H1 (cell line): Measurements from ENCODE around the gene ARMC3. TPM values are rescaled to one million over a fixed set of nuclear protein-coding genes. Genes with fewer than 3 reads are reported as not detected.
A peak's percentile ranks its signal among the peaks of the same experiment; 100 is the strongest.

Source experiments
- CTCF ChIA-PET: fragments of 300-600 bp; sonication (Branson Sonifier 250); formaldehyde crosslinking; loops from one replicate; lab custom pipeline; 2021; ENCODE audit not compliant: partially characterized antibody; lab: Charles Lee
- POLR2A ChIA-PET: fragments of 300-600 bp; sonication (Branson Sonifier 250); formaldehyde crosslinking; loops from one replicate; lab custom pipeline; 2021; ENCODE audit warnings: inconsistent platforms; ENCODE audit not compliant: partially characterized antibody; lab: Charles Lee
- DNase-seq, 2 experiments: peaks; one replicate each; pipeline versions ENCODE4 v3.0.0 to v3.0.0-alpha.2; 2010 to 2022; ENCODE audit warnings: low spot score in 2 of 2, low read depth in 1 of 2, mixed read lengths in 1 of 2
- FAIRE-seq: peaks from 2 replicates; lab custom pipeline; 2011; peaks lifted over from hg19 to GRCh38; lab: Jason Lieb, UNC
- H2AFZ ChIP-seq: 2 replicates; pipeline ENCODE4 v1.8.1; 2012; ENCODE audit warnings: low read length, inconsistent platforms
- H2AK5ac ChIP-seq: 2 replicates; pipeline ENCODE4 v1.6.1; 2013; ENCODE audit warnings: low read depth, low read length
- H2BK120ac ChIP-seq: replicated peaks from 2 replicates; pipeline ENCODE3; 2013; ENCODE audit warnings: low read depth, low read length, inconsistent platforms
- H2BK12ac ChIP-seq: 2 replicates; pipeline ENCODE4 v1.6.1; 2013; ENCODE audit warnings: low read depth, low read length
- H2BK15ac ChIP-seq: 2 replicates; pipeline ENCODE4 v1.6.1; 2013; ENCODE audit warnings: low read length
- H2BK20ac ChIP-seq: 2 replicates; pipeline ENCODE4 v1.6.1; 2013; ENCODE audit warnings: low read length
- H2BK5ac ChIP-seq: 2 replicates; pipeline ENCODE4 v1.6.1; 2013; ENCODE audit warnings: low read depth, low read length
- H3K14ac ChIP-seq: 2 replicates; pipeline ENCODE4 v1.6.1; 2013; ENCODE audit warnings: inconsistent platforms; ENCODE audit not compliant: insufficient read length
- H3K18ac ChIP-seq: 2 replicates; pipeline ENCODE4 v1.6.1; 2013; ENCODE audit warnings: low read length; ENCODE audit errors: extremely low read depth
- H3K23ac ChIP-seq: 2 replicates; pipeline ENCODE4 v1.6.1; 2013; ENCODE audit warnings: inconsistent platforms; ENCODE audit not compliant: insufficient read length
- H3K23me2 ChIP-seq: 2 replicates; pipeline ENCODE4 v1.6.1; 2013; ENCODE audit warnings: low read depth, low read length
- H3K27ac ChIP-seq: 2 replicates; pipeline ENCODE4 v1.6.1; 2011; ENCODE audit warnings: low read depth, low read length, inconsistent platforms
- H3K27me3 ChIP-seq, 4 experiments: replicated peaks in 1 of 4; 1 replicate in 1 of 4; 2 replicates in 3 of 4; pipeline versions ENCODE4 v1.6.1 to v1.8.1; 2011 to 2013; ENCODE audit warnings: low read length in 3 of 4, mild to moderate bottlenecking in 3 of 4, inconsistent platforms in 2 of 4, mixed read lengths in 2 of 4, moderate library complexity in 1 of 4; ENCODE audit not compliant: control insufficient read depth in 3 of 4, insufficient read depth in 3 of 4; ENCODE audit errors: extremely low read depth in 1 of 4
- H3K36me3 ChIP-seq, 4 experiments: 2 replicates each; pipeline versions ENCODE4 v1.6.1 to v1.8.1; 2011 to 2013; ENCODE audit warnings: mild to moderate bottlenecking in 4 of 4, low read length in 3 of 4, moderate library complexity in 2 of 4, control low read depth in 1 of 4, inconsistent platforms in 1 of 4; ENCODE audit not compliant: insufficient read depth in 4 of 4, control insufficient read depth in 2 of 4
- H3K4ac ChIP-seq: replicated peaks from 2 replicates; pipeline ENCODE3; 2013; ENCODE audit warnings: low read length, low read depth, mixed read lengths, inconsistent platforms; ENCODE audit not compliant: insufficient read length
- H3K4me1 ChIP-seq, 4 experiments: replicated peaks in 1 of 4; 1 replicate in 1 of 4; 2 replicates in 3 of 4; pipeline versions ENCODE4 v1.6.1 to v1.8.1; 2011 to 2013; ENCODE audit warnings: low read length in 3 of 4, inconsistent platforms in 2 of 4, mixed read lengths in 1 of 4; ENCODE audit not compliant: insufficient read depth in 4 of 4, control insufficient read depth in 3 of 4
- H3K4me2 ChIP-seq, 2 experiments: 2 replicates each; pipeline versions ENCODE4 v1.6.1 to v1.8.1; 2011 to 2013; ENCODE audit warnings: low read depth in 2 of 2, low read length in 2 of 2, control low read depth in 1 of 2, inconsistent platforms in 1 of 2, mild to moderate bottlenecking in 1 of 2; ENCODE audit not compliant: insufficient read depth in 1 of 2
- H3K4me3 ChIP-seq, 4 experiments: fragments of 200-600, 300-600 bp in 1 of 4; sonication (generic), shearing (Covaris generic), sonication (Bioruptor Twin) in 1 of 4; 2 replicates each; pipeline versions ENCODE4 v1.5.1 to v1.8.1; 2011 to 2016; ENCODE audit warnings: low read length in 4 of 4, low read depth in 3 of 4, control low read depth in 2 of 4, inconsistent platforms in 2 of 4, mild to moderate bottlenecking in 2 of 4, mixed read lengths in 1 of 4, moderate library complexity in 1 of 4; ENCODE audit not compliant: insufficient read depth in 2 of 4; ENCODE audit errors: extremely low read depth in 1 of 4
- H3K56ac ChIP-seq: replicated peaks from 2 replicates; pipeline ENCODE3; 2013; ENCODE audit warnings: low read depth, mild to moderate bottlenecking, mixed read lengths, low read length, inconsistent platforms; ENCODE audit not compliant: insufficient read length
- H3K79me1 ChIP-seq: 2 replicates; pipeline ENCODE4 v1.6.1; 2013; ENCODE audit warnings: low read depth, low read length, control low read depth
- H3K79me2 ChIP-seq, 2 experiments: 2 replicates each; pipeline versions ENCODE4 v1.6.1 to v1.8.1; 2012 to 2013; ENCODE audit warnings: low read length in 2 of 2, mild to moderate bottlenecking in 2 of 2, inconsistent platforms in 1 of 2; ENCODE audit not compliant: insufficient read depth in 2 of 2, control insufficient read depth in 1 of 2
- H3K9ac ChIP-seq, 4 experiments: replicated peaks in 1 of 4; 1 replicate in 1 of 4; 2 replicates in 3 of 4; pipeline versions ENCODE4 v1.6.1 to v1.8.1; 2011 to 2013; ENCODE audit warnings: low read depth in 3 of 4, low read length in 3 of 4, control low read depth in 2 of 4, mild to moderate bottlenecking in 2 of 4, moderate library complexity in 2 of 4, inconsistent platforms in 1 of 4; ENCODE audit errors: extremely low read depth in 1 of 4
- H3K9me3 ChIP-seq, 2 experiments: 2 replicates each; pipeline versions ENCODE4 v1.6.1 to v1.8.1; 2012 to 2013; ENCODE audit warnings: mild to moderate bottlenecking in 2 of 2, moderate library complexity in 2 of 2, control low read depth in 1 of 2, inconsistent platforms in 1 of 2, low read depth in 1 of 2, low read length in 1 of 2, mixed read lengths in 1 of 2; ENCODE audit not compliant: insufficient read depth in 2 of 2
- H4K20me1 ChIP-seq, 2 experiments: replicated peaks in 1 of 2; 2 replicates each; pipeline versions ENCODE3 to v1.8.1; 2011 to 2013; ENCODE audit warnings: inconsistent platforms in 2 of 2, low read length in 2 of 2, mild to moderate bottlenecking in 1 of 2; ENCODE audit not compliant: insufficient read depth in 2 of 2, control insufficient read depth in 1 of 2
- H4K5ac ChIP-seq: 2 replicates; pipeline ENCODE4 v1.6.1; 2013; ENCODE audit warnings: low read length, low read depth, mixed read lengths, inconsistent platforms; ENCODE audit not compliant: insufficient read length
- H4K8ac ChIP-seq: 2 replicates; pipeline ENCODE4 v1.8.0; 2013; ENCODE audit warnings: mild to moderate bottlenecking, moderate library complexity, low read length, inconsistent platforms; ENCODE audit not compliant: insufficient read depth; ENCODE audit errors: extremely low read depth
- H4K91ac ChIP-seq: replicated peaks from 2 replicates; pipeline ENCODE3; 2013; ENCODE audit warnings: low read length, mixed read lengths, inconsistent platforms; ENCODE audit not compliant: insufficient read length
- CTBP2 ChIP-seq: IDR thresholded peaks from 2 replicates; pipeline ENCODE4 v1.7.0; 2011; ENCODE audit warnings: borderline replicate concordance, mild to moderate bottlenecking, moderate library complexity, mixed read lengths, low read length; ENCODE audit not compliant: insufficient read depth, insufficient read length
- KDM1A ChIP-seq: fragments of 200-600, 300-600 bp; sonication (generic); IDR thresholded peaks from 2 replicates; pipeline ENCODE4 v1.7.1; 2016; ENCODE audit warnings: mild to moderate bottlenecking, low read length, borderline replicate concordance
- WGBS, 2 experiments: shearing (Covaris generic) in 1 of 2; methylation state at CpG; one replicate each; pipeline versions ENCODE4 v1.1.6 to v1.1.7; 2013 to 2015; ENCODE audit warnings: low lambda C conversion rate in 2 of 2, mixed read lengths in 2 of 2, inconsistent platforms in 1 of 2, low coverage in 1 of 2, missing lambda C conversion rate in 1 of 2; ENCODE audit not compliant: insufficient replicate concordance in 2 of 2, insufficient coverage in 1 of 2, insufficient read length in 1 of 2; ENCODE audit errors: extremely low coverage in 1 of 2, missing lambda C conversion rate in 1 of 2; 5-methylcytosine and 5-hydroxymethylcytosine counted together
- polyA plus RNA-seq, 7 experiments: library from polyadenylated mRNA; depleted of rRNA in 3 of 7; stranded (reverse) in 5 of 7; unstranded in 2 of 7; fragments of >200 nt in 5 of 7; fragments of 200-250 nt in 2 of 7; gene quantifications; 1 replicate in 5 of 7; 2 replicates in 1 of 7; 4 replicates in 1 of 7; pipeline versions ENCODE4 v1.2.1 to v1.2.3, GENCODE V29; 2011 to 2013; ENCODE audit warnings: missing spikeins in 2 of 7, mixed read lengths in 2 of 7
- total RNA-seq: library from RNA; stranded (reverse); fragmentation: NEBNext Ultra II Directional; extraction: Animal tissue kit (Norgen Biotek cat#: 25700); gene quantifications from 2 replicates; pipeline ENCODE4 v1.2.1, GENCODE V29; 2021
- TF ChIP-seq, protein P1 (sequence below): IDR thresholded peaks from 2 replicates; pipeline ENCODE4 v1.6.1; 2011; ENCODE audit warnings: low read depth, mild to moderate bottlenecking, low read length; ENCODE audit not compliant: insufficient read depth

Gene ARMC3
- total and polyA plus RNA-seq, 2 of the 8 experiments (the other 6 are each of a cell fraction or from before 2014, with no cell fraction given), result 0.15 TPM

DNA sequence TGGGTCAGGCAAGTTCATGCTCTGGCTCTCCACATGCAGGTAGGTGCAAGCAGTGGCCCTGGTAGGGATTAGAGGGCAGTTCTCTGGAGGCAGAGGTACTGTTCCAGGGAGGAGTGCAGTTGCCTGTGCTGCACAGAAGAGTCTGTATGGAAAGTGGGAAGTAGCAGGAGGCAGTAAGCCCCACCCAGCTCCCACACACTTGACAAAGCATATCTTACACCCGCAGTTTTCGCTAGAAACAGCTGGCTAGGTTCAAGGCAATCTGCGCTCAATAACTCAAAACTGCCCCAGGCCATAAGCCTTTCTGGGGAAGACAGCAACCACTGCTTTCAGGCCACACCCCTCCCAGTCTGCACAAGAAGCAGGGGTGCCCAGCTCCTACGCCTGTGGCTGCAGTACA lies 33.1 kb upstream of the ARMC3 start:
- Histone ChIP-seq H2BK12ac (no peak overlapping the region), H3K27ac (no peak overlapping the region), H2BK15ac (no peak overlapping the region), H3K23me2 (no peaks in the 10 kb centered on the region), H4K5ac (no peak overlapping the region), H3K23ac (no peak overlapping the region), H2BK20ac (no peak overlapping the region), H2AK5ac (no peak overlapping the region), H2BK5ac (no peak overlapping the region), H3K79me1 (no peaks in the 10 kb centered on the region), H3K27me3 (no peaks in the 10 kb centered on the region), H3K14ac (no peak overlapping the region), H3K9ac (no peak overlapping the region), H4K20me1 (no peaks in the 10 kb centered on the region), H3K36me3 (no peaks in the 10 kb centered on the region), H3K4ac (no peak overlapping the region), H3K4me3 (no peak overlapping the region), H3K9me3 (peaks cover 0 to 3% of the 10 kb centered on the region in 2 experiments; a peak in 1 of 4 replicates), H3K56ac (no peak overlapping the region), H4K91ac (no peak overlapping the region), H3K18ac (peak overlapping the region; percentile 32; the same call in 1 of the 2 replicates), H2BK120ac (peak overlapping the region; percentile 64), H3K79me2 (no peaks in the 10 kb centered on the region), H3K4me2 (no peak overlapping the region), H2AFZ (peak overlapping the region; percentile 91; the same call in 1 of the 2 replicates), H4K8ac (peak overlapping the region; percentile 71), H3K4me1 (no peaks in the 10 kb centered on the region; a peak in 1 of 7 replicates)
- TF ChIP-seq CTBP2 (no peak), KDM1A (no peak)
- TF ChIP-seq, protein P1, sequence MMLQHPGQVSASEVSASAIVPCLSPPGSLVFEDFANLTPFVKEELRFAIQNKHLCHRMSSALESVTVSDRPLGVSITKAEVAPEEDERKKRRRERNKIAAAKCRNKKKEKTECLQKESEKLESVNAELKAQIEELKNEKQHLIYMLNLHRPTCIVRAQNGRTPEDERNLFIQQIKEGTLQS, result no peak
- WGBS, 2 experiments, result 95% methylated on average over 4 of the region's 4 CpGs; no CpG with 5 or more reads in 1 of the 2 experiments
- FAIRE-seq (no peak), DNase-seq (no peak)
- ChIA-PET POLR2A (no interaction called here), CTCF (interaction anchor here (0.6 kb wide), 1 partner anchor 319 kb away, joined by 3 read pairs; no protein-coding TSS in a partner anchor)
